Esophagus squamous epithelium (tissue), 4 donors: Measurements from ENCODE around the gene SLC25A34.

Source experiments
- CTCF ChIP-seq, 6 experiments: fragments of 450-650 bp in 4 of 6; fragments of 200-600 bp in 2 of 6; sonication (generic) in 2 of 6; IDR thresholded peaks; one replicate each; pipeline ENCODE4 v1.5.1; 2016 to 2019; ENCODE audit warnings: antibody characterized with exemption in 6 of 6, mild to moderate bottlenecking in 4 of 6, moderate library complexity in 4 of 6
- POLR2A ChIP-seq, 4 donors: fragments of 450-650 bp; IDR thresholded peaks; one replicate each; pipeline ENCODE4 v1.6.1; 2017; ENCODE audit warnings: antibody characterized with exemption in 4 of 4, mild to moderate bottlenecking in 4 of 4, moderate library complexity in 3 of 4

GRCh38 chr1:15764890-15765289 lies 28.8 kb downstream of the SLC25A34 start:
- TF ChIP-seq POLR2A (IDR thresholded peaks at IDR 0.05) (no peak), CTCF (IDR thresholded peaks at IDR 0.05) (no peak)
